DOHH2 (cell line): ENCODE measurements around the gene MIPOL1.
"Not testable (repeated sequence)": the region's sequence is repeated elsewhere in the genome, so short reads cannot be mapped to it uniquely, and the experiment has no call there.

Experiments
- H3F3A ChIP-seq: fragments of 200-600 bp; sonication (generic), shearing (Covaris generic); 2 replicates; pipeline ENCODE4 v1.6.0; 2016; ENCODE audit warnings: antibody characterized with exemption, mild to moderate bottlenecking; ENCODE audit not compliant: control insufficient read depth, insufficient read depth
- H3K27ac ChIP-seq: fragments of 200-600 bp; sonication (generic); 2 replicates; pipeline ENCODE4 v1.5.1; 2014; ENCODE audit warnings: low read depth, mild to moderate bottlenecking, low read length, moderate library complexity
- H3K27me3 ChIP-seq: fragments of 200-600 bp; sonication (generic); 2 replicates; pipeline ENCODE4 v1.6.1; 2014; ENCODE audit warnings: mild to moderate bottlenecking, low read length, mixed read lengths; ENCODE audit not compliant: control insufficient read depth
- H3K36me3 ChIP-seq: fragments of 200-600 bp; sonication (generic); 2 replicates; pipeline ENCODE4 v1.6.1; 2014; ENCODE audit warnings: mild to moderate bottlenecking, low read length, moderate library complexity, mixed read lengths; ENCODE audit not compliant: control insufficient read depth
- H3K4me1 ChIP-seq: fragments of 200-600 bp; sonication (generic); 2 replicates; pipeline ENCODE4 v1.6.1; 2014; ENCODE audit warnings: mild to moderate bottlenecking, low read length, mixed read lengths; ENCODE audit not compliant: control insufficient read depth
- H3K4me2 ChIP-seq: fragments of 200-600 bp; sonication (generic); 2 replicates; pipeline ENCODE4 v1.6.0; 2014; ENCODE audit warnings: mild to moderate bottlenecking, low read length, moderate library complexity
- H3K4me3 ChIP-seq: fragments of 200-600 bp; sonication (generic); 2 replicates; pipeline ENCODE4 v1.5.1; 2014; ENCODE audit warnings: mild to moderate bottlenecking, low read length, mixed read lengths
- H3K79me2 ChIP-seq: fragments of 200-600 bp; sonication (generic); 2 replicates; pipeline ENCODE4 v1.6.1; 2014; ENCODE audit warnings: mild to moderate bottlenecking, low read length, mixed read lengths; ENCODE audit not compliant: control insufficient read depth
- H3K9me2 ChIP-seq: fragments of 200-600 bp; sonication (generic); replicated peaks from 2 replicates; pipeline ENCODE4 v1.6.1; 2014; ENCODE audit warnings: mild to moderate bottlenecking, low read length, mixed read lengths; ENCODE audit not compliant: control insufficient read depth
- H3K9me3 ChIP-seq: fragments of 200-600 bp; sonication (generic); 2 replicates; pipeline ENCODE4 v1.6.1; 2014; ENCODE audit warnings: antibody characterized with exemption, low read length, mixed read lengths; ENCODE audit not compliant: control insufficient read depth, insufficient read depth
- H4K20me1 ChIP-seq: fragments of 200-600 bp; sonication (generic); 2 replicates; pipeline ENCODE4 v1.6.0; 2014; ENCODE audit warnings: low read depth, mild to moderate bottlenecking, antibody characterized with exemption, low read length, moderate library complexity; ENCODE audit not compliant: control insufficient read depth, insufficient read depth
- EZH2phosphoT487 ChIP-seq: fragments of 200-600 bp; sonication (generic); IDR thresholded peaks from 2 replicates; pipeline ENCODE4 v1.6.1; 2017; ENCODE audit warnings: borderline replicate concordance, mild to moderate bottlenecking, antibody characterized with exemption, low read length, moderate library complexity, mixed read lengths
- TF ChIP-seq, protein P1 (sequence below): fragments of 200-600 bp; sonication (generic); IDR thresholded peaks from one replicate; pipeline ENCODE4 v1.5.1; 2014; ENCODE audit warnings: antibody characterized with exemption, mild to moderate bottlenecking, low read depth, low read length; ENCODE audit not compliant: poor library complexity, severe bottlenecking

MIPOL1 gene

DNA sequence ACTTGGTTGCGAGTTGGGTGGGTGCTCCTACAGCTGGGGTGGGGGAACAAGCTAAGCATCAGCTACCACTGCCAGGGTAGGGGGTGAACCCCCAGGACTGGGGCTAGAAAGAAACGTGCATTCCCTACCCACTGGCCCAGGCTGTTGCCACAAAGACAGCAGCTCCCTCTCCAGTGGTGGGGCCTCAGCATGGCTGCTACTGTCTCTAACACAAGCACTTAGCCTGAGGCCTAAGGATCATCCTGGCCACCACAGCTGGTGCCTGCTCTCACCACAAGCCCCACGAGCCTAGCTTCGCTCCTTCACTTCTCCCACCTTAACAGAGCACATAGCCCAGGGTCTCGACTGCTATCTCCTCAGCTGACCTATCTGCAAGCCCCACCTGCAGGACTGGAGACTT, 44.3 kb upstream of the MIPOL1 start:
- Histone ChIP-seq H3K9me2 (no peaks in the 10 kb centered on the region; the same call in 1 of the 2 replicates), H3K4me1 (no peaks in the 10 kb centered on the region), H3K36me3 (no peaks in the 10 kb centered on the region), H3K4me2 (no peak overlapping the region), H3K79me2 (no peaks in the 10 kb centered on the region), H3K9me3 (no peaks in the 10 kb centered on the region), H3K27me3 (no peaks in the 10 kb centered on the region), H4K20me1 (no peaks in the 10 kb centered on the region), H3K27ac (no peak overlapping the region), H3K4me3 (no peak overlapping the region), H3F3A (no peaks in the 10 kb centered on the region)
- TF ChIP-seq, protein P1, sequence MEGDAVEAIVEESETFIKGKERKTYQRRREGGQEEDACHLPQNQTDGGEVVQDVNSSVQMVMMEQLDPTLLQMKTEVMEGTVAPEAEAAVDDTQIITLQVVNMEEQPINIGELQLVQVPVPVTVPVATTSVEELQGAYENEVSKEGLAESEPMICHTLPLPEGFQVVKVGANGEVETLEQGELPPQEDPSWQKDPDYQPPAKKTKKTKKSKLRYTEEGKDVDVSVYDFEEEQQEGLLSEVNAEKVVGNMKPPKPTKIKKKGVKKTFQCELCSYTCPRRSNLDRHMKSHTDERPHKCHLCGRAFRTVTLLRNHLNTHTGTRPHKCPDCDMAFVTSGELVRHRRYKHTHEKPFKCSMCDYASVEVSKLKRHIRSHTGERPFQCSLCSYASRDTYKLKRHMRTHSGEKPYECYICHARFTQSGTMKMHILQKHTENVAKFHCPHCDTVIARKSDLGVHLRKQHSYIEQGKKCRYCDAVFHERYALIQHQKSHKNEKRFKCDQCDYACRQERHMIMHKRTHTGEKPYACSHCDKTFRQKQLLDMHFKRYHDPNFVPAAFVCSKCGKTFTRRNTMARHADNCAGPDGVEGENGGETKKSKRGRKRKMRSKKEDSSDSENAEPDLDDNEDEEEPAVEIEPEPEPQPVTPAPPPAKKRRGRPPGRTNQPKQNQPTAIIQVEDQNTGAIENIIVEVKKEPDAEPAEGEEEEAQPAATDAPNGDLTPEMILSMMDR, result no peak
- no peak for TF ChIP-seq EZH2phosphoT487

DNA sequence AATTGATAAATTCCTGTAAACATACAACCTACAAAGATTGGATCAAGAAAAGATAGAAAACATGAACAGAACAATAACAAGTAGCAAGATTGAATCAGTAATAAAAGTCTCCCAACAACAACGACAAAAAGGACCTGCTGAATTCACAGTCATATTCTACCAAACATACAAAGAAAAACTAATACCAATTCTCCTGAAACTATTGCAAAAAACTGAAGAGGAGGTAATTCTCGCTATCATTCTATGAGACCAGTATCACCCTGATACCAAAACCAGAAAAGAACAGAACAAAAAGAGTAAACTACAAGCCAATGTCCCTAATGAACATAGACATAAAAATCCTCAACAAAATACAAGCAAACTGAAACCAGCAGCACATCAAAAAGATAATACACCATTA, 39.8 kb upstream of the MIPOL1 start:
- TF ChIP-seq, protein P1, result no peak
- no peak for TF ChIP-seq EZH2phosphoT487
- no peak overlapping the region for H3K27ac ChIP-seq
- no peaks in the 10 kb centered on the region for H3K4me1 ChIP-seq
- no peak overlapping the region for H3K4me3 ChIP-seq
- H3K9me2 ChIP-seq, result no peaks in the 10 kb centered on the region; the same call in 1 of the 2 replicates
- no peaks in the 10 kb centered on the region for H3K27me3 ChIP-seq
- no peak overlapping the region for H3K4me2 ChIP-seq
- H4K20me1 ChIP-seq, result no peaks in the 10 kb centered on the region
- H3K79me2 ChIP-seq, result no peaks in the 10 kb centered on the region
- H3F3A ChIP-seq, result no peaks in the 10 kb centered on the region
- no peaks in the 10 kb centered on the region for H3K9me3 ChIP-seq
- no peaks in the 10 kb centered on the region for H3K36me3 ChIP-seq

DNA sequence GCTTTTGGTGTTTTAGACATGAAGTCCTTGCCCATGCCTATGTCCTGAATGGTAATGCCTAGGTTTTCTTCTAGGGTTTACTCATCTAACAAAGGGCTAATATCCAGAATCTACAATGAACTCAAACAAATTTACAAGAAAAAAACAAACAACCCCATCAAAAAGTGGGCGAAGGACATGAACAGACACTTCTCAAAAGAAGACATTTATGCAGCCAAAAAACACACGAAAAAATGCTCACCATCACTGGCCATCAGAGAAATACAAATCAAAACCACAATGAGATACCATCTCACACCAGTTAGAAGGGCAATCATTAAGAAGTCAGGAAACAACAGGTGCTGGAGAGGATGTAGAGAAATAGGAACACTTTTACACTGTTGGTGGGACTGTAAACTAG, 35.4 kb upstream of the MIPOL1 start:
- H4K20me1 ChIP-seq, result not testable (repeated sequence)

DNA sequence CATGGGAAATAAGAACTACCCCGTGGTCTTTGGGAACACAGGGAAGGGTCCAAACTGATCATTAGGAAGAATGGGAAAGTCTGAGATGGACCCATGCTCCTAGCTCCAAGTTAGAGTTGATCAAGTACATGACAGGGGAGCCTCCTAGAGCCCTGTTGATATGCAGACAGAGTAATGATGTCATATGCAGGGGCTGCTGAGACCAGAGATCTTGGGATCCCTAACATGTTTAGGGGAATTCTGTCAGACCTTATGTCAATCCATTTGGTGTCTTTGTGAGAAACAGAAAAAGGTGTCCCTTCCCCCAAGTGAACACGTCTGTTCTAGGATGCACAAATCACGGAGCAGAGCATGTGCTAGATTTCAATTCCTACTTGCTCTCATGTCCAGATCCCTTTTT, 31.9 kb upstream of the MIPOL1 start:
- H3K79me2 ChIP-seq, result no peaks in the 10 kb centered on the region
- no peaks in the 10 kb centered on the region for H4K20me1 ChIP-seq
- no peaks in the 10 kb centered on the region for H3K4me1 ChIP-seq
- H3F3A ChIP-seq, result no peaks in the 10 kb centered on the region
- no peaks in the 10 kb centered on the region for H3K36me3 ChIP-seq
- no peaks in the 10 kb centered on the region for H3K9me3 ChIP-seq
- no peaks in the 10 kb centered on the region for H3K27me3 ChIP-seq
- H3K27ac ChIP-seq, result no peak overlapping the region
- no peak overlapping the region for H3K4me2 ChIP-seq
- no peak overlapping the region for H3K4me3 ChIP-seq
- no peaks in the 10 kb centered on the region for H3K9me2 ChIP-seq
- TF ChIP-seq, protein P1, result no peak
- no peak for TF ChIP-seq EZH2phosphoT487

More for the DNA sequence above, 35.4 kb upstream of the MIPOL1 start:
- H3K9me3 ChIP-seq, H3F3A ChIP-seq, H3K4me1 ChIP-seq, H3K4me3 ChIP-seq, H3K4me2 ChIP-seq, H3K9me2 ChIP-seq, H3K27ac ChIP-seq, H3K27me3 ChIP-seq, H3K36me3 ChIP-seq, H3K79me2 ChIP-seq: not testable (repeated sequence)
